PFSK-1 (cell line): Measurements from ENCODE around the gene CCDC177.

Experiments used
- POLR2AphosphoS5 ChIP-seq: IDR thresholded peaks from 2 replicates; pipeline ENCODE4 v1.6.1; 2012; ENCODE audit warnings: low read depth, mild to moderate bottlenecking, control low read depth, low read length, moderate library complexity
- TF ChIP-seq, protein P1 (sequence below), 2 experiments: IDR thresholded peaks; 2 replicates each; pipeline versions ENCODE4 v1.6.1 to v1.8.0; 2011 to 2012; ENCODE audit warnings: low read depth in 2 of 2, low read length in 2 of 2, control low read depth in 1 of 2, inconsistent platforms in 1 of 2, mild to moderate bottlenecking in 1 of 2, moderate library complexity in 1 of 2; ENCODE audit not compliant: insufficient read depth in 1 of 2

DNA sequence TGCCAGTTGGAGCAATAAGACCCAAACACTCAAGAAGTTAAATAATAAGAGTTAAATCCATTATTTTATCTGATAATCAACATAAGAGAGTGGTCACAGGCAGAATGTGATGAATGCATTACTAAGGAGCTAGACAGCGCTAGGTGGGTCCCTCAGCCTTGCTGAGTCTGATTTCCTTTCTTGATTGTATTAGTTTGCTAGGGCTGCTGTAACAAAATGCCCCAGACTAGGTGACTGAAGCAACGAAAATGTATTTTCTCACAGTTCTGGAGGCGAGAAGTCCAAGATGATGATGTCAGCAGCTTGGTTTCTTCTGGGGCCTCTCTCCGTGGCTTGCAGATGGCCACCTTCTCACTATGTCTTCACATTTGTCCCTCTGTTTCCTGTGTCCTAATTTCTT, 8.2 kb upstream of the CCDC177 start:
- TF ChIP-seq POLR2AphosphoS5: no peak
- TF ChIP-seq, protein P1, sequence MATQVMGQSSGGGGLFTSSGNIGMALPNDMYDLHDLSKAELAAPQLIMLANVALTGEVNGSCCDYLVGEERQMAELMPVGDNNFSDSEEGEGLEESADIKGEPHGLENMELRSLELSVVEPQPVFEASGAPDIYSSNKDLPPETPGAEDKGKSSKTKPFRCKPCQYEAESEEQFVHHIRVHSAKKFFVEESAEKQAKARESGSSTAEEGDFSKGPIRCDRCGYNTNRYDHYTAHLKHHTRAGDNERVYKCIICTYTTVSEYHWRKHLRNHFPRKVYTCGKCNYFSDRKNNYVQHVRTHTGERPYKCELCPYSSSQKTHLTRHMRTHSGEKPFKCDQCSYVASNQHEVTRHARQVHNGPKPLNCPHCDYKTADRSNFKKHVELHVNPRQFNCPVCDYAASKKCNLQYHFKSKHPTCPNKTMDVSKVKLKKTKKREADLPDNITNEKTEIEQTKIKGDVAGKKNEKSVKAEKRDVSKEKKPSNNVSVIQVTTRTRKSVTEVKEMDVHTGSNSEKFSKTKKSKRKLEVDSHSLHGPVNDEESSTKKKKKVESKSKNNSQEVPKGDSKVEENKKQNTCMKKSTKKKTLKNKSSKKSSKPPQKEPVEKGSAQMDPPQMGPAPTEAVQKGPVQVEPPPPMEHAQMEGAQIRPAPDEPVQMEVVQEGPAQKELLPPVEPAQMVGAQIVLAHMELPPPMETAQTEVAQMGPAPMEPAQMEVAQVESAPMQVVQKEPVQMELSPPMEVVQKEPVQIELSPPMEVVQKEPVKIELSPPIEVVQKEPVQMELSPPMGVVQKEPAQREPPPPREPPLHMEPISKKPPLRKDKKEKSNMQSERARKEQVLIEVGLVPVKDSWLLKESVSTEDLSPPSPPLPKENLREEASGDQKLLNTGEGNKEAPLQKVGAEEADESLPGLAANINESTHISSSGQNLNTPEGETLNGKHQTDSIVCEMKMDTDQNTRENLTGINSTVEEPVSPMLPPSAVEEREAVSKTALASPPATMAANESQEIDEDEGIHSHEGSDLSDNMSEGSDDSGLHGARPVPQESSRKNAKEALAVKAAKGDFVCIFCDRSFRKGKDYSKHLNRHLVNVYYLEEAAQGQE (IDR thresholded peaks at IDR 0.05; ENCODE audit: insufficient read depth in 1 of 2, low read depth in 2 of 2, low read length in 2 of 2): no peak
